GM12891 (cell line): Measurements from ENCODE around the gene TDP1.

ENCODE experiments used
- POLR2A ChIP-seq: IDR thresholded peaks from 2 replicates; pipeline ENCODE4 v1.6.1; 2011; ENCODE audit warnings: low read depth, low read length, control low read depth
- POLR2AphosphoS5 ChIP-seq: IDR thresholded peaks from 2 replicates; pipeline ENCODE4 v1.6.1; 2011; ENCODE audit warnings: low read depth, low read length, control low read depth
- TAF1 ChIP-seq: IDR thresholded peaks from 2 replicates; pipeline ENCODE4 v1.6.1; 2011; ENCODE audit warnings: low read depth, low read length, control low read depth

GRCh38 chr14:89992273-89992672, 36.5 kb downstream of the TDP1 start:
- TF ChIP-seq POLR2A (no peak), TAF1 (no peak), POLR2AphosphoS5 (no peak)
